Endodermal cell (in vitro differentiated cells): Measurements from ENCODE around the gene UNC13A. TPM values are rescaled to one million over a fixed set of nuclear protein-coding genes. Genes with fewer than 3 reads are reported as not detected.

Source experiments
- DNase-seq: peaks from one replicate; pipeline ENCODE4 v3.0.0-alpha.2; 2017
- H3K27ac ChIP-seq: 2 replicates; pipeline ENCODE4 v1.5.1; 2013; ENCODE audit warnings: mild to moderate bottlenecking, low read depth, low read length, moderate library complexity
- H3K27me3 ChIP-seq: 2 replicates; pipeline ENCODE4 v1.6.1; 2013; ENCODE audit warnings: mild to moderate bottlenecking, low read length, moderate library complexity; ENCODE audit not compliant: insufficient read depth, control insufficient read depth, poor library complexity, severe bottlenecking
- H3K36me3 ChIP-seq: 2 replicates; pipeline ENCODE4 v1.7.0; 2013; ENCODE audit warnings: mild to moderate bottlenecking, low read length, moderate library complexity; ENCODE audit not compliant: control insufficient read depth, insufficient read depth
- H3K4me1 ChIP-seq: one replicate; pipeline ENCODE4 v1.7.0; 2013; ENCODE audit warnings: low read length; ENCODE audit not compliant: control insufficient read depth, insufficient read depth
- H3K4me3 ChIP-seq: 2 replicates; pipeline ENCODE4 v1.5.1; 2013; ENCODE audit warnings: mild to moderate bottlenecking, low read length, moderate library complexity
- H3K9ac ChIP-seq: 2 replicates; pipeline ENCODE4 v1.6.1; 2013; ENCODE audit warnings: mild to moderate bottlenecking, low read length, moderate library complexity; ENCODE audit not compliant: poor library complexity, severe bottlenecking; ENCODE audit errors: extremely low read depth
- H3K9me3 ChIP-seq: 2 replicates; pipeline ENCODE4 v1.6.1; 2013; ENCODE audit warnings: mild to moderate bottlenecking, low read length, moderate library complexity; ENCODE audit not compliant: control insufficient read depth
- H3K27ac Mint-ChIP-seq: 2 replicates; pipeline ENCODE4 v1.8.0; 2020; ENCODE audit warnings: mixed read lengths
- H3K27me3 Mint-ChIP-seq: 2 replicates; pipeline ENCODE4 v1.8.0; 2021; ENCODE audit warnings: mild to moderate bottlenecking, mixed read lengths; ENCODE audit not compliant: insufficient read depth
- H3K36me3 Mint-ChIP-seq: 2 replicates; pipeline ENCODE4 v1.8.0; 2020; ENCODE audit warnings: low read depth, mixed read lengths
- H3K4me1 Mint-ChIP-seq: 2 replicates; pipeline ENCODE4 v1.8.0; 2020; ENCODE audit warnings: mixed read lengths
- H3K4me3 Mint-ChIP-seq: 2 replicates; pipeline ENCODE4 v1.8.0; 2020; ENCODE audit warnings: mild to moderate bottlenecking, moderate library complexity, mixed read lengths
- H3K9me3 Mint-ChIP-seq: 2 replicates; pipeline ENCODE4 v1.8.0; 2020; ENCODE audit warnings: mild to moderate bottlenecking, mixed read lengths
- WGBS, 2 experiments: methylation state at CpG; one replicate each; pipeline versions ENCODE4 v1.1.5 to v1.1.7; 2013; ENCODE audit warnings: missing lambda C conversion rate in 2 of 2, mixed read lengths in 1 of 2; ENCODE audit not compliant: insufficient coverage in 1 of 2, insufficient read length in 1 of 2; 5-methylcytosine and 5-hydroxymethylcytosine counted together
- total RNA-seq, 2 donors: library from RNA; stranded (reverse); fragmentation: NEBNext Ultra II Directional in 1 of 2; extraction: Animal tissue kit (Norgen Biotek cat#: 25700) in 1 of 2; gene quantifications; 2 replicates in 1 of 2; 3 replicates in 1 of 2; pipeline ENCODE4 v1.2.1, GENCODE V29; 2021
- TF ChIP-seq, protein P1 (sequence below): fragments of 200-600 bp; sonication (generic); conservative IDR thresholded peaks from 2 replicates; pipeline ENCODE4 v1.5.0; 2021; ENCODE audit warnings: antibody characterized with exemption, mild to moderate bottlenecking

Gene UNC13A
- total RNA-seq, 2 donors from 2014 or later, result 5.6 to 10.7 TPM

DNA sequence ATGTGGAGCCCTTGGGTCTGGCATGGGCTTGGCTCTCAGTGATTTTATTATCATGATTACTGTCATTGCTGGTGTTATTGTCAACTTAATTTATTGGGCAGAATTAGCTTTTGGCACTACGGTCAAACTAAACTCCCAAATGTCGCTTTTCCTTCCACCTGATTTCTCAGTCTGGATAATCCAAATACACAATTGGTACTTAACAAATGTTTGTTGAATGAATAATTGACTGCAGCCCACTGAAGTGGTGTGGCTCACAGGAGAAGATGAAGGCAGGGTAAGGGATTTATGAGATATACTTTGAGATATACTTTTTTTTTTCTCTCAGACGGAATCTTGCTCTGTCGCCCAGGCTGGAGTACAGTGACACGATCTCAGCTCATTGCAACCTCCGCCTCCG lies 131.2 kb downstream of the UNC13A start:
- Mint-ChIP-seq H3K4me3 (peak overlapping the region; percentile 71), H3K36me3 (peaks cover 22% of the 10 kb centered on the region), H3K27ac (no peak overlapping the region), H3K4me1 (no peaks in the 10 kb centered on the region), H3K9me3 (no peaks in the 10 kb centered on the region), H3K27me3 (no peaks in the 10 kb centered on the region)
- no peak for DNase-seq
- H3K27ac ChIP-seq, result no peak overlapping the region
- H3K36me3 ChIP-seq, result peaks cover 23% of the 10 kb centered on the region
- H3K4me3 ChIP-seq, result peak overlapping the region; percentile 87
- no peak overlapping the region for H3K9ac ChIP-seq
- no peaks in the 10 kb centered on the region for H3K9me3 ChIP-seq
- H3K27me3 ChIP-seq, result no peaks in the 10 kb centered on the region
- WGBS, 2 experiments, result 86% methylated on average over 7 of the region's 7 CpGs
- H3K4me1 ChIP-seq, result peaks cover 4% of the 10 kb centered on the region
- TF ChIP-seq, protein P1, sequence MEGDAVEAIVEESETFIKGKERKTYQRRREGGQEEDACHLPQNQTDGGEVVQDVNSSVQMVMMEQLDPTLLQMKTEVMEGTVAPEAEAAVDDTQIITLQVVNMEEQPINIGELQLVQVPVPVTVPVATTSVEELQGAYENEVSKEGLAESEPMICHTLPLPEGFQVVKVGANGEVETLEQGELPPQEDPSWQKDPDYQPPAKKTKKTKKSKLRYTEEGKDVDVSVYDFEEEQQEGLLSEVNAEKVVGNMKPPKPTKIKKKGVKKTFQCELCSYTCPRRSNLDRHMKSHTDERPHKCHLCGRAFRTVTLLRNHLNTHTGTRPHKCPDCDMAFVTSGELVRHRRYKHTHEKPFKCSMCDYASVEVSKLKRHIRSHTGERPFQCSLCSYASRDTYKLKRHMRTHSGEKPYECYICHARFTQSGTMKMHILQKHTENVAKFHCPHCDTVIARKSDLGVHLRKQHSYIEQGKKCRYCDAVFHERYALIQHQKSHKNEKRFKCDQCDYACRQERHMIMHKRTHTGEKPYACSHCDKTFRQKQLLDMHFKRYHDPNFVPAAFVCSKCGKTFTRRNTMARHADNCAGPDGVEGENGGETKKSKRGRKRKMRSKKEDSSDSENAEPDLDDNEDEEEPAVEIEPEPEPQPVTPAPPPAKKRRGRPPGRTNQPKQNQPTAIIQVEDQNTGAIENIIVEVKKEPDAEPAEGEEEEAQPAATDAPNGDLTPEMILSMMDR, result no peak

DNA sequence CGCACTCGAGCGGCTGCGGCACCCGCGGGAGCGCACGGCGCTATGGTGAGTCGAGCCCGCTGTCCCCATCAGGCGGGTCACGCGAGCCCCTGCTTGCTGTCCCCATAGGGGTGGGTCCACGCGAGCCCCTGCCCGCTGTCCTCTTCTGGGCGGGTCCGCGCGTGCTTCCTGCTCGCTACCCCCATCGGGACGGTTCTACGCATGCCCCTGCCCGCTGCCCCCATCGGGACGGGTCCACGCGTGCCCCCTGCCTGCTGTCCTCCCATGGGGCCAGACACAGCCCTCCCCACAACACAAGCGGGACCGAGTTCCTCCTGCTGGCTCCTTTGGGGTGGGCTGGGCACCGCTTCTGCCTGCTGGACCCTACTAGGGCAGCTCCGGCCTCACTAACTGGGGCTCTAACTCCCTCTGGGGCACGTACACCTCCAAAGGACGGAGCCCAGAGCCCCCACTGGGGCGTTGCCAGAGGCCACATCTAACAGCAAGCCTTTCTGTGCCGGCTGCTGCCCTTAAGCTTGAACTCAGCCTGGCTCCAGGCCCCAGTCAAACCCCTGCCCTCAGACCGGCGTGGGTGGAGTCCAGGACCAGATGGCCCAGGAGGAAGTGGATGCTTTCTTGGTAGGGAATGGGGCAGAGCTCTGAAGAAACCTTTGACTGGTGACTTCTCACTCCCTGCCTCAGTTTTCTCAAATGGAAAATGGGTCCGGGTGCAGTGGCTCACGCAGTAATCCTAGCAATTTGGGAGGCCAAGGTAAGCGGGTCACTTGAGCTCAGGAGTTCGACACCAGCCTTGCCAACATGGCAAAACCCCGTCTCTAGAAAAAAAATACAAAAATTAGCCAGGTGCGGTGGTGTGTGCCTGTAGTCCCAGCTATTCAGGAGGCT lies 132.0 kb downstream of the UNC13A start:
- Mint-ChIP-seq H3K36me3 (peaks cover 15% of the 10 kb centered on the region), H3K27ac (no peak overlapping the region), H3K9me3 (no peaks in the 10 kb centered on the region), H3K27me3 (no peaks in the 10 kb centered on the region), H3K4me3 (peak overlapping the region; percentile 71), H3K4me1 (no peaks in the 10 kb centered on the region)
- H3K27ac ChIP-seq, result no peak overlapping the region
- H3K36me3 ChIP-seq, result peaks cover 19% of the 10 kb centered on the region
- no peaks in the 10 kb centered on the region for H3K27me3 ChIP-seq
- no peaks in the 10 kb centered on the region for H3K9me3 ChIP-seq
- H3K9ac ChIP-seq, result peak overlapping the region; percentile 57
- peak overlapping the region; percentile 87 for H3K4me3 ChIP-seq
- peak; percentile 82 for DNase-seq
- TF ChIP-seq, protein P1, result no peak
- WGBS, 2 experiments, result 12 to 15% methylated on average over 34 to 46 of the region's 46 CpGs
- peaks cover 4% of the 10 kb centered on the region for H3K4me1 ChIP-seq

DNA sequence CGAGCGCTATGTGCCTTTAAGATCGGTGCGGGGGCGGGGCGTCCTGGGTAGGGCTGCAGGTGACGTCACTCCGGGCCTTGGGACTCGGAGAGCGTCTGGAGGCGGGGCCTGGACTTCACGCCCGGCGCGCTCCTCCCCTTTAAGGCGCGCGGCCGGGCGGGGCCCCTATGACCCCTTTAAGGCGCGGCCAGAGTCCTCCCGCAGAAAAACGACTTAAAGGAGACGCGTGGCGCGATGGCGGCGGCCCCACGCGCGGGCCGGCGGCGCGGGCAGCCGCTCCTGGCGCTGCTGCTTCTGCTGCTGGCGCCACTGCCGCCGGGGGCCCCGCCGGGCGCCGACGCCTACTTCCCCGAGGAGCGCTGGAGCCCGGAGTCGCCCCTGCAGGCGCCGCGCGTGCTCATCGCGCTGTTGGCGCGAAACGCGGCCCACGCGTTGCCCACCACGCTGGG lies 132.7 kb downstream of the UNC13A start, which contains the start of gene COLGALT1:
COLGALT1 (plus strand) TSS at position 170 of the 449 bp plus-strand sequence; CDS start at position 235, 65 bp downstream.
- WGBS, 2 experiments, result 0 to 2% methylated on average over 28 to 64 of the region's 64 CpGs
- H3K4me1 ChIP-seq, result peaks cover 4% of the 10 kb centered on the region
- TF ChIP-seq, protein P1, result no peak
- H3K9ac ChIP-seq, result peak within 1 kb of the TSS; percentile 57
- Mint-ChIP-seq H3K36me3 (peaks cover 14% of the 10 kb centered on the region), H3K4me1 (no peaks in the 10 kb centered on the region), H3K9me3 (no peaks in the 10 kb centered on the region), H3K27ac (peak within 1 kb of the TSS; percentile 50), H3K4me3 (peak within 1 kb of the TSS; percentile 71), H3K27me3 (no peaks in the 10 kb centered on the region)
- peaks cover 19% of the 10 kb centered on the region for H3K36me3 ChIP-seq
- H3K9me3 ChIP-seq, result no peaks in the 10 kb centered on the region
- peak within 1 kb of the TSS; percentile 87 for H3K4me3 ChIP-seq
- peak; percentile 98 for DNase-seq
- no peak within 1 kb of the TSS for H3K27ac ChIP-seq
- no peaks in the 10 kb centered on the region for H3K27me3 ChIP-seq
